ENCODE data around the gene CPED1. TPM values are rescaled to one million over a fixed set of nuclear protein-coding genes. Genes with fewer than 3 reads are reported as not detected.
A peak's percentile ranks its signal among the peaks of the same experiment; 100 is the strongest.

CPED1 gene
- total RNA-seq, 1 experiment from 2014 or later, result 0.39 TPM

DNA sequence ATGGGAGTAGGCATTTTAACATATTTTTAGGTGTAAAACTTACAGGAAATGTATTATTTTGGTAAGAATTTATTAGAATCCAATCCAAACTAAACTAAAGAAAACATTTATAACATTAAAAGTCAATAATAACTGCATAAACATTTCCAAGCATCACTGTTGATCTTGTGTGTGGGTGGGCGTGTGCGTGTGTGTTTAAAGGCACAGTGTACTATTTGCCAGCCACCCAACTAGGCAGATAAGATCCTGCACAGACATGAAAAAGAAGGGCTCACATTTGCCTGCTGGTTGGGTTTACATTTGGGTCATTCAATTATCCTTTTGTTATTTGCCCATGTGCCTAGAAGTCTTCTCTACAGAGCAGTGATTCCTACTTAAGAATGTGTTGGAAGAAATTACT lies 309.3 kb downstream of the CPED1 start:
- DNase-seq (ENCODE audit: low read depth, low spot score), result no peak
- in situ Hi-C loops (cut with HindIII; ENCODE audit: low pct_unique_long_range_greater_than_20kb, low sequenced_read_pairs) (no loop called here), intact Hi-C loops (cut with micrococcal nuclease; ENCODE audit: unreplicated experiment) (no loop called here)
- H3K4me1 ChIP-seq (ENCODE audit: control insufficient read depth, insufficient read depth, low read length), result peaks cover 13% of the 10 kb centered on the region; the same call in 1 of the 2 replicates
- no peaks in the 10 kb centered on the region for H3K27me3 ChIP-seq (ENCODE audit: control insufficient read depth, insufficient read depth, low read length)
- TF ChIP-seq TCF7L2 (IDR thresholded peaks at IDR 0.05; ENCODE audit: low read depth, low read length), result no peak
- TF ChIP-seq SIN3A (IDR thresholded peaks at IDR 0.05; ENCODE audit: borderline replicate concordance, insufficient read depth, low read depth, low read length), result no peak
- TF ChIP-seq REST (IDR thresholded peaks at IDR 0.05; ENCODE audit: insufficient read depth in 1 of 2, low read depth in 2 of 2, low read length in 1 of 2), result no peak
- TF ChIP-seq POLR2AphosphoS5 (IDR thresholded peaks at IDR 0.05; ENCODE audit: low read depth, low read length), result no peak
- TF ChIP-seq CTCF (IDR thresholded peaks at IDR 0.05), result no peak
- no TSS peak for BruUV-seq (replicated peaks)
- no peaks in the 10 kb centered on the region for H3K9me3 ChIP-seq (ENCODE audit: control insufficient read depth, insufficient read depth, low read depth, low read length)
- H3K36me3 ChIP-seq (ENCODE audit: control insufficient read depth, insufficient read depth, low read length), result no peaks in the 10 kb centered on the region
- ATAC-seq, result no peak
- no peak overlapping the region for H3K4me3 ChIP-seq (ENCODE audit: low read depth in 2 of 2, low read length in 2 of 2)
- peak overlapping the region; percentile 23; the same call in 1 of the 2 replicates for H3K27ac ChIP-seq (ENCODE audit: low read length)
- ChIA-PET POLR2A (no interaction called here), CTCF (no interaction called here)

DNA sequence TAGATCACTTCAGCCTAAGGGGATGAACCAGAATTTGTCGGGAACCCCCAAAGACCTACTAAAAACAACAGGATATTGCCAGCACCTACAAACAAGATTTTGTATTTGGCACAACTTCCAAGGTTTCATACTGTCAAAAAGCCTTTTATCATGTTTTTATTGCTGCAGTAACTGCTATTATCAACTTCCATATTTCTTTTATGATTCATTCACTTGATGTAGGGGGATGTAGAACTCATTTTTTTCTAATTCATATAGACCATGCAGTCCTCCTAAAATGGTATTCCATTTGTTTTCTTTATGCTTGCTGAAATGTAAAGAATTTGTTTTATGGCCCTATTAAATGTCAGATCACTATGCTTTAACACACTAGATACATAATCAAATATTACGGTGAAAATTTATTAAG lies 310.3 kb downstream of the CPED1 start:
- DNase-seq (ENCODE audit: low read depth, low spot score) (no peak), ATAC-seq (peak; percentile 78)
- in situ Hi-C loops (cut with HindIII; ENCODE audit: low pct_unique_long_range_greater_than_20kb, low sequenced_read_pairs), result no loop called here
- POLR2A ChIA-PET, result no interaction called here
- Histone ChIP-seq H3K27ac (ENCODE audit: low read length) (no peak overlapping the region), H3K27me3 (ENCODE audit: control insufficient read depth, insufficient read depth, low read length) (no peaks in the 10 kb centered on the region), H3K36me3 (ENCODE audit: control insufficient read depth, insufficient read depth, low read length) (no peaks in the 10 kb centered on the region), H3K4me3 (ENCODE audit: low read depth in 2 of 2, low read length in 2 of 2) (no peak overlapping the region), H3K4me1 (ENCODE audit: control insufficient read depth, insufficient read depth, low read length) (peaks cover 13% of the 10 kb centered on the region; the same call in 1 of the 2 replicates), H3K9me3 (ENCODE audit: control insufficient read depth, insufficient read depth, low read depth, low read length) (no peaks in the 10 kb centered on the region)
- intact Hi-C loops (cut with micrococcal nuclease; ENCODE audit: unreplicated experiment), result no loop called here
- CTCF ChIA-PET, result no interaction called here
- TF ChIP-seq SIN3A (IDR thresholded peaks at IDR 0.05; ENCODE audit: borderline replicate concordance, insufficient read depth, low read depth, low read length) (no peak), REST (IDR thresholded peaks at IDR 0.05; ENCODE audit: insufficient read depth in 1 of 2, low read depth in 2 of 2, low read length in 1 of 2) (no peak), POLR2AphosphoS5 (IDR thresholded peaks at IDR 0.05; ENCODE audit: low read depth, low read length) (no peak), TCF7L2 (IDR thresholded peaks at IDR 0.05; ENCODE audit: low read depth, low read length) (peak; percentile 99)
- no TSS peak for BruUV-seq (replicated peaks)
